CD4-positive, alpha-beta T cell treated with Interferon alpha-2 for 1 hour (primary cell): Measurements from ENCODE around the gene TCF7L1.

Experiments
- DNase-seq, 2 donors: peaks; one replicate each; pipeline ENCODE4 v3.0.0-alpha.2; 2020 to 2022

Gene TCF7L1

GRCh38 chr2:85165088-85165690, 32.0 kb downstream of the TCF7L1 start:
- DNase-seq, result no peak

GRCh38 chr2:85166021-85166420, 32.8 kb downstream of the TCF7L1 start:
- DNase-seq, result no peak

- DNase-seq, result no peak
These were observed 34.3 kb downstream of the TCF7L1 start for GRCh38 chr2:85167479-85167878.

GRCh38 chr2:85168942-85169341, 35.8 kb downstream of the TCF7L1 start:
- no peak for DNase-seq

- DNase-seq, result no peak
These were observed 36.4 kb downstream of the TCF7L1 start for GRCh38 chr2:85169581-85169980.

- DNase-seq, result no peak
These were observed 37.8 kb downstream of the TCF7L1 start for GRCh38 chr2:85170938-85171475.

GRCh38 chr2:85171916-85172315, 38.7 kb downstream of the TCF7L1 start:
- no peak for DNase-seq

GRCh38 chr2:85173909-85174308, 40.7 kb downstream of the TCF7L1 start:
- no peak for DNase-seq

- DNase-seq, result no peak
These were observed 41.8 kb downstream of the TCF7L1 start for GRCh38 chr2:85174943-85175342.

GRCh38 chr2:85175369-85176299, 42.4 kb downstream of the TCF7L1 start:
- DNase-seq, result no peak

- no peak for DNase-seq
These were observed 44.0 kb downstream of the TCF7L1 start for GRCh38 chr2:85177031-85177824.

- DNase-seq, result no peak
These were observed 45.0 kb downstream of the TCF7L1 start for GRCh38 chr2:85178154-85178553.

GRCh38 chr2:85178980-85179411, 45.8 kb downstream of the TCF7L1 start:
- no peak for DNase-seq

GRCh38 chr2:85179541-85179940, 46.3 kb downstream of the TCF7L1 start:
- DNase-seq, result no peak

- DNase-seq, result no peak
These were observed 47.3 kb downstream of the TCF7L1 start for GRCh38 chr2:85180322-85181133.

- DNase-seq, result no peak
These were observed 48.0 kb downstream of the TCF7L1 start for GRCh38 chr2:85181134-85181631.

- DNase-seq, result no peak
These were observed 48.8 kb downstream of the TCF7L1 start for GRCh38 chr2:85181844-85182456.

- no peak for DNase-seq
These were observed 49.9 kb downstream of the TCF7L1 start for GRCh38 chr2:85183076-85183475.

GRCh38 chr2:85183479-85183878, 50.3 kb downstream of the TCF7L1 start:
- DNase-seq, result no peak

- DNase-seq, result no peak
These were observed 51.0 kb downstream of the TCF7L1 start for GRCh38 chr2:85184231-85184630.

GRCh38 chr2:85184990-85185389, 51.8 kb downstream of the TCF7L1 start:
- no peak for DNase-seq
